KG1 (cell line): ENCODE data around the gene NIPBL.
"Not testable (repeated sequence)": the region's sequence is repeated elsewhere in the genome, so short reads cannot be mapped to it uniquely, and the experiment has no call there.

ENCODE experiments used
- DNase-seq: peaks from one replicate; lab custom pipeline; 2025; lab: John Stamatoyannopoulos, UW

NIPBL gene

DNA sequence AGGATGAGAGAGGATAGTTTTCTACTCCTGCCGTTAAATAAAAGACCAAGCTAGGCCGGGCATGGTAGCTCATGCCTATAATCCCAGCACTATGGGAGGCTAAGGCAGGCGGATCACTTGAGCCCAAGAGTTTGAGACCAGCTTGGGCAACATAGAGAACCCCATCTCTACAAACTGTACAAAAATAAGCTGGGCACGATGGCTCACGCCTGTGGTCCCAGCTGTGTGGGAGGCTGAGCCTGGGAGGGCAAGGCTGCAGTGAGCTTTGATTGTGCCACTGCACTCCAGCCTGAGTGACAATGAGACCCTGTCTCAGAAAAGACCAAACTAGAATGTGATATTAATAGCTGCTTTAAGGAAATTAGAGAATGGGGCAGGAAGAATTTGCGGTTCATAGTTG, 158.4 kb downstream of the NIPBL start:
- DNase-seq = no peak

- no peak for DNase-seq
These were observed 161.3 kb downstream of the NIPBL start for GRCh38 chr5:37037840-37038239.

GRCh38 chr5:37039824-37040223, 163.3 kb downstream of the NIPBL start:
- DNase-seq = no peak

- no peak for DNase-seq
These were observed 167.1 kb downstream of the NIPBL start for GRCh38 chr5:37043693-37044092.

- DNase-seq = no peak
These were observed 167.6 kb downstream of the NIPBL start for GRCh38 chr5:37044120-37044519.

DNA sequence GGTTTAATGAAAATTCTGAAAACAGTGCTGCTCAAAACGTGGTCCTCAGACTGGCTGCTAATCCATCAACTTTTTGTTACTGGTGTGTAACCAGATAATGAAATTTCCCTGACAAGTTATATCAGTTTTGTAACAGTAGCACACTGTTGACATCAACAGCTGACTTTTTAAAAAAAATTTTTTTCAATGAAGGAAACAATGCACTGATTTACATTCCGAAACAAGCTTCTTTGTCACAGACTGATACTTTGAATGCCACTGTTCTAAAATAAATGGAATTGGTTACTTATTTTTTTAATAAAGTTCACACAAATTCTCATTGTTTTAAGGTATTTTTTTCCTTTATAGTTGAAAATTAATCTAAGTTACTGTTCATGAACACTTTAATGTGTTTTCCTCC, 169.1 kb downstream of the NIPBL start:
- no peak for DNase-seq

DNA sequence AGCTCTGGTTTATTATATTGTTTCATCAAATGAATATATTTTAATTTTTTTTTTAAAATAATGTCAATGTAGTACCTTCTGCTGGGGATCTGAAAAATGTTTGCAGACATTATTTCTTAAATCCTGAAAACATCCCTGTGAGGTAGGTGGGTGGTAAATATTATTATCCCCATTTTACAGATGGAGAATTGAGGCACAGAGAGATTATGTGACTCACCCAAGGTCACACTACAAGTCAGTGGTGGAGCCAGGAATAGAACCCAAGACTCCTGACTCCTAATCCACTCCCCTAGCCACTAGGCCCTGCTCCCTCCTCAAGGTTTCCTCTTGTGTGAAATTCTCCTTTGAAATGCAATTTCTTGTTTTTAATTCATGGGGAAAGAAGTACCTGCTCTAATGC, 171.4 kb downstream of the NIPBL start:
- no peak for DNase-seq

GRCh38 chr5:37054391-37054790, 177.8 kb downstream of the NIPBL start:
- no peak for DNase-seq

DNA sequence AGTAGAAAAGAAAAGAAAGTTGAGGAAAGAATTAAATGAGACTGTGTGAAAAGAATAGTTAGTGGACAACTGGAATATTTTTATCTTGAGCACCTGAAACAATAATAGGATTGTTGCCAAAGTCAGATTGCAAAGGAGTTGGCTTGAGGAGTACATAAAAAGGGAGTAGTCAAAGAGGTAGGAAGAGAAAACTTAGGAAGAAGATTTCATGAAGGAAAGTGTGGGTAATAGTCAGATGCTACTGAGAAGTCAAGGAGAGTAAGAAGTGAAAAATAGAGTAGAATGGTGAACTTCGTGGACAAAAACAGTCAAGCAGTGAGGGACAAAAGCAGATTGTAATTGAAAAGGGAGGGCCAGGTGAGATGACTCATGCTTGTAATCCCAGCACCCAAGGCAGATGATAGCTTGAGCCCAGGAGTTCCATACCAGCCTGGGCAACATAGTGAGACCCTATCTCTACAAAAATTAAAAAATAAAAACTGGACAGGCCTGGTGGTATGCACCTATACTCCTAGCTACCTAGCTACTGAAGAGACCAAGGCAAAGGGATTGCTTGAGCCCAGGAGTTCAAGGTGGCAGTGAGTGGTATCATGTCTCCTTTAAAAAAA, 178.9 kb downstream of the NIPBL start:
- no peak for DNase-seq

DNA sequence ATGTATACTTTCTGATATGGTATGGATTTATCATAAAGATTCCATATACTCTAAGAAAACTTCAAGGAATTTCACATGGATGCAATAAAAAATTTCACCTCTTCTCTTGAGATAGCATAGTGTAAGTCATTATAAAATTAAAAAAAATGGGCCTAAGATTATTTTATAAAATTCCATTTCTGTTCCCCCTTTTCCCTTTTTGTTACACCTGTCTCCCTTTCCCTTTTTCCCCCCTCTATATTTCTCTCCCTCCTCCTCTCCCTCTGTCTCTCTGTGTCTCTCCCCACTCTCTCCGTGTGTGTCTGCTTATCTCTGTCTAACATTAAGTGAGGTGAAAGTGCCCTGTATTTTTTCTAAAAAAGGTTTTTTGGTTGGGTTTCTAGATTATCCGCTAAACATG, 180.2 kb downstream of the NIPBL start:
- no peak for DNase-seq

DNA sequence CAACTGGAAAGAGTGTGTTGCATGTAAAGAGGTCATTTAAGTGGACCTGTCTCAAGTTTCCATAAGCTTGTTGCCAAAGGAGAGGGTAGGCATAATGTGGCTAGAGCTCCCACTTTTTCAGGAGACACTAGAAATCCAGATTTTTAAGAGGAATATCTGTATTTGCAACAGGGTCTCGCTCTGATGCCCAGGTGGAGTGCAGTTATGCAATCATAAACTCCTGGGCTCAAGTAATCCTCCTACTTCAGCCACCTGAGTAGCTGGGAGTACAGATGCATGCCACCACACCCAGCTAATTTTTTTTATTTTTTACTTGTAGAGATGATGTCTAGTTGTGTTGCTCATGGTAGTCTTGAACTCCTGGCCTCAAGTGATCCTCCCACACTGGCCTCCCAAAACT, 183.5 kb downstream of the NIPBL start:
- DNase-seq = no peak

GRCh38 chr5:37063739-37064138, 187.2 kb downstream of the NIPBL start:
- DNase-seq = no peak

DNA sequence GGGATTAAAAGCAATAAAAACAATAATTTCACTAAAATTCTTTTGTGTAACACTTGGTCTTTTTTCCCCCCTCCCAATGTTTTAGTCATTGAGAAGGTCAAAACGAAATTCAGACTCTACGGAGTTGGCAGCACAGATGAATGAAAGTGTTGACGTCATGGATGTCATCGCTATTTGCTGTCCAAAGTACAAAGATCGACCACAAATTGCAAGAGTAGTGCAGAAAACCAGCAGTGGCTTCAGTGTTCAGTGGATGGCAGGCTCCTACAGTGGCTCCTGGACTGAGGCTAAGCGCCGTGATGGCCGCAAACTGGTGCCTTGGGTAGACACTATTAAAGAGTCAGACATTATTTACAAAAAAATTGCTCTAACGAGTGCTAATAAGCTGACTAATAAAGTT, 187.9 kb downstream of the NIPBL start:
- no peak for DNase-seq

GRCh38 chr5:37071487-37071886, 194.9 kb downstream of the NIPBL start:
- no peak for DNase-seq

DNA sequence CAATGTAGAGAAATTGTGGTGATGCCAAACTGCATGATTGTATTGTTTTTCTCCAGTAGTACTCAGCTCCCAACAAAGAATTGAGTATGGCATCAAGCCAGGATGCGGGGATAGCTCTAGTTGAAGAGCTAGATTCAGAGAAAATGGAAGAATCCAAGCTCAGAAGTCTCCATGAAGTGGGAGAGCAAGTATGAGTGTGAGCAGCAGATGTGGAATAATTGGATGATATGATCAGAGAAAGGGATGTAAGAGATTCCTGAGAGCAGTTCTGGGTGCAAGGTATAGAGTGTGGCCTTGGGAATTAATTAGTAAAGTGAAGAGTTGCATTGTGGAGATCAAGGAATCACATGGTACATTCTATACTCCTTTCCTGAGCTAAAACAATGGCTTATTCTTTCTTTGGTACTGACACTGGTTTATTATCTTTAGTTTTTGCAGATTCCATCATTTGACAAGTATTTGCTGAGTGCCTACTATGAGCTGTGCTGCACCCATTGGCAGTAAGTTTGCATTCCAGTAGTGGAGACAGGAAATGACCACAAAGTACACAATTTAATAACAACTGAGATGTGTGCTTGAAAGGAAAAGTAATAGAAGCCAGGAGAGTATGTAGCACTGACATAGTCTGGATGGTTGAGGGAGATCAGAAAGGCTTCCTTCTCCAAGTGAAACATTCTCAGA, 195.5 kb downstream of the NIPBL start:
- DNase-seq = no peak

- DNase-seq = no peak
These were observed 198.9 kb downstream of the NIPBL start for GRCh38 chr5:37075399-37075950.

DNA sequence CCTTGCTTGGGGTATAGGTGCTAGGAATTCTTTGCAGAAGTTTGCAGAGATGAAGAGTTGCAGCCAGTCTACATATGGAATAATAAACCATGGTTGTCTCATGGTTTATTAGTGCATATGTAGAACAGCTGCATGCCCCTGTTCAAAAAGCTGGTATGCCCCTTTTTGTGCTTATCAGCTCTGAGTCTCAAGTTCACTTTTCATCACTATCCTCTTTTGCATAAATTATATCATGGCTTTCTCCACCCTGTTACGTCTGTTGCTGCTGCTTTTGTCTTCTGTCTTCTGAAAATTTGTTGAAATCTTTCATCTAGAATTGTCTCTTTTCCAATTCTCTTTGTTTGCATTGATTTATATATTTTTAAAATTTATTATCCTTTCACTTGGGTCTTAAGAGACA, 200.6 kb downstream of the NIPBL start:
- no peak for DNase-seq

- DNase-seq = no peak
These were observed 204.1 kb downstream of the NIPBL start for GRCh38 chr5:37080697-37081096.

GRCh38 chr5:37082977-37083376, 206.4 kb downstream of the NIPBL start:
- not testable (repeated sequence) for DNase-seq

GRCh38 chr5:37086026-37086425, 209.5 kb downstream of the NIPBL start:
- not testable (repeated sequence) for DNase-seq

GRCh38 chr5:37086466-37087173, 210.1 kb downstream of the NIPBL start:
- DNase-seq = no peak

GRCh38 chr5:37088009-37088408, 211.4 kb downstream of the NIPBL start:
- no peak for DNase-seq

GRCh38 chr5:37090123-37090726, 213.7 kb downstream of the NIPBL start:
- DNase-seq = no peak
